ENCODE data around the gene CDC42EP5.

CDC42EP5 gene

DNA sequence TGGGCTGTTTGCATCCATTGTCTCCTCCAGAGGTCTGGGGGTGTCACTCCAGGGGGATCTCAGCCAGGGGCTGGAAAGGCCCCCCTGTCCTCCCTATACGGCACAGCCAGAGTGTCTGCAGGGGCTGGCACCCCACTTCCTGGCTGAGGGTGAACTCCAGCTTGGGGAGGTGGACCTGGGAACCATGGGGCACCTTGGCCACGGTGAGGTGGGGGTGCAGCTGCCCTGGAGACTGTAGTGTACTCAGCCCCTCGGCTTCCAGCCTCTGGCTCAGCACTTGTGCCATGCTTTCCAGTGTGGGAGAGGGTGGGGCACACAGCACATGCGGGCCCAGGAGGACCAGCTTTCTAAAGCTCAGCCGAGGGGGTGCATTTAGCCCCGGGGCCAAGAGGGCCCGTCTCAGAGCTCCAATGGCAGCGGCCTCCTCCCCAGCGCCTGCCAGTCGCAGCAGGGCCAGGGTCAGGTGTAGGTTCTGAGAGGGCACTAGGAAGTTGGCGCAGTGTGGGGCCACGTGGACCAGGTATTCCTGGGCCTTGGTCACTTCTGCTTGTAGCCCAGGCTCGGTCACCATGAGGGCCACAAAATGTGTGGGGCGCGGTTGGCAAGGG, 10.9 kb downstream of the CDC42EP5 start:
- no peak for DNase-seq (ENCODE audit: low read depth)

GRCh38 chr19:54461613-54462012, 11.5 kb downstream of the CDC42EP5 start:
- DNase-seq (ENCODE audit: low read depth), result no peak

- DNase-seq (ENCODE audit: low read depth), result no peak
Observed at GRCh38 chr19:54461210-54461609, 11.9 kb downstream of the CDC42EP5 start.

DNA sequence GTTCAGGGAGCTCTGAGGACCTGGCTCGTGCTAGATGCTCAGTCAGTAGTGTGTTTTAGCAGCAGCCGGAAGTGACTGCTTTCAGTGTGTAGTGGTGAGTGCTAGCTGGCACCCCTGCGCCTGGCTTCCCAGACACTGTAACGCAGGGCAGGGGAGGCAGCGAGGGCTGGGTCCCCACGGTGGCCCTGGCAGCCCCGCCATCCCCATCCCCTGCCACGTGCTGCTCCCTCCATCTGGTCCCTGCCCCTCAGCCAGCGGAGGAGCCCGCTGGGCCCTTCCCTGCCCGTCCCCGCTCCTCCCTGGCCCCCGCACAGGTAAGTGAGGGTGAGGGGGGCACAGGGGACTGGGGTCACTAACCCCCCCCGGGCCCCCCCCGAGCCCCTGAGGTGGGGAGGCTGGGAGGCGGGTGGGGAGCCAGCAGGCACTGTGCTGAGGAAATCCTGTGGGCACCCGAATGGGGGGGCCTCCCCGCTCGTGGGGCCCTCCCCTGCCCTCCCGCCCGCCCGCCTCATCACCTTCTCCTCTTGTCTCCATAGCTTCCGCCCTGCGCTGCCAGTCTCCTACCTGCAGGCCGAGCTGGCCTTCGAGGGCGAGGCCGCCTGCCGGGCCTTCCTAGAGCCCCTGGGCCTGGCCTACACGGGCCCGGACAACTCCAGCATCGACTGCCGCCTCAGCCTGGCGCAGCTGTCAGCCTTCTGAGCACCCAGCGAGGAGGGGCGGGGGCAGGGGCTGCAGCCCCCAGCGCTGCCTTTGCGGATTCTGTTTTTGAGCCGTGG, 12.7 kb downstream of the CDC42EP5 start:
- DNase-seq (ENCODE audit: low read depth), result no peak

- DNase-seq (ENCODE audit: low read depth), result no peak
Observed at GRCh38 chr19:54459282-54460229, 13.5 kb downstream of the CDC42EP5 start.

GRCh38 chr19:54458648-54459281, 14.3 kb downstream of the CDC42EP5 start:
- DNase-seq (ENCODE audit: low read depth), result no peak

GRCh38 chr19:54457773-54458647, 15.1 kb downstream of the CDC42EP5 start:
- DNase-seq (ENCODE audit: low read depth), result no peak

GRCh38 chr19:54456423-54457373, 16.4 kb downstream of the CDC42EP5 start:
- no peak for DNase-seq (ENCODE audit: low read depth)

DNA sequence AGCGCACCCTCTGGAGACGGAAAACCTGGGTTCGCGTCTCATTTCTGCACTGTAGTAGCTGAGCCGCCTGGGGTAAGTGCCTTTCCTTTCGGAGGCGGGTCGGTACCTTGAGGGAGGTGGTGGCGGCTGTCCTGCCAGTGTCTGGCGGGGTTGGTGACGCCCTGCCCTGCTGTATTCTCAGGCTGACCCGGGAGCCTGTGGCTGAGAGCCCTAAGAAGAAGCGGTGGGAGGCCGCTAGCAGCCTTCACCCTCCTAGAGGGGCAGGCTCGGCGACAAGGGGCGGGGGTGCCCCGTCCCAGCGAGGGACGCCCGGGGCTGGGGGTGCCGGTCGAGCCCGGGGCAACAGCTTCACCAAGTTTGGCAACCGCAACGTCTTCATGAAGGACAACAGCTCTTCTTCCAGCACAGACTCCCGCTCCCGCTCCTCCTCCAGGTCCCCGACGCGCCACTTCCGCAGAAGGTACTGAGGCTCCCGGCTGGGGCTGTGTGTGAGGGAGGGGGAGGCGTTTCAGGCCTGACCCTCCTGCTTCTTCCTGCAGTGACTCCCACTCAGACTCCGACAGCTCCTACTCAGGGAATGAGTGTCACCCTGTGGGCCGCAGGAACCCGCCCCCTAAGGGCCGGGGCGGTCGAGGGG, 17.2 kb downstream of the CDC42EP5 start:
- DNase-seq (ENCODE audit: low read depth), result no peak

DNA sequence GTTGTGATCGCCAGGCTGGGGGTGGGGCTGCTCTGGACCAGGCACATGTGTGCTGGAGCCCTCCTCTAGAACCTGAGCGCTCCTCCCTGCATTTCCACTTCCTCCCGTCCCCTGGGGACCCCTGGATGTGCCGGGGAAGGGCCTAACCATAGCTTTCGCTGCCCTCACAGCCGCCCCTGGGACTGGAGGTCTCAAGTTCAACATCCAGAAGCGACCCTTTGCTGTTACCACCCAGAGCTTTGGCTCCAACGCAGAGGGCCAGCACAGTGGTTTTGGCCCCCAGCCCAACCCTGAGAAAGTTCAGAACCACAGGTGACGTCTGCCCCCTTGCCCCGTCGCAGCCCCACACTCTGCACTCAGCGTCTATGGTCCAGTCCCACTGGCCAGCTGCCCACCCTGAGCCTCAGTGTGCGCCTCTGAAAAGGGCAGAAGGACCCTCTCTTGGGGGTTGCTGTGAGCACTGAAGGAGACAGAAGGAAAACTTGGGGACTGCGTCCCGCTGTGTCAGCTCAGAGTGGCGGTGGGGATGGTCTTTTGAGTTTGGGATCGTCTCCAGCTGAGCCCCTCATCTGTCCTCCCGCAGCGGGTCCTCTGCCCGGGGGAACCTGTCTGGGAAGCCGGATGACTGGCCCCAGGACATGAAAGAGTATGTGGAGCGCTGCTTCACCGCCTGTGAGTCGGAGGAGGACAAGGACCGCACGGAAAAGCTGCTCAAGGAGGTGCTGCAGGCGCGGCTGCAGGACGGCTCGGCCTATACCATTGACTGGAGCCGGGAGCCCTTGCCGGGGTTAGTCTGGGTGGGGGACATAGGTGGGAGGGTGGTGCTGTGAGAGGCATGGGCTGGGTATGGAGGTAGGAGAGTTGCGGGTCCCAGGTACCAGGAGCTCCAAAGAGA, 18.1 kb downstream of the CDC42EP5 start:
- DNase-seq (ENCODE audit: low read depth), result no peak

GRCh38 chr19:54453921-54454780, 18.9 kb downstream of the CDC42EP5 start:
- no peak for DNase-seq (ENCODE audit: low read depth)

DNA sequence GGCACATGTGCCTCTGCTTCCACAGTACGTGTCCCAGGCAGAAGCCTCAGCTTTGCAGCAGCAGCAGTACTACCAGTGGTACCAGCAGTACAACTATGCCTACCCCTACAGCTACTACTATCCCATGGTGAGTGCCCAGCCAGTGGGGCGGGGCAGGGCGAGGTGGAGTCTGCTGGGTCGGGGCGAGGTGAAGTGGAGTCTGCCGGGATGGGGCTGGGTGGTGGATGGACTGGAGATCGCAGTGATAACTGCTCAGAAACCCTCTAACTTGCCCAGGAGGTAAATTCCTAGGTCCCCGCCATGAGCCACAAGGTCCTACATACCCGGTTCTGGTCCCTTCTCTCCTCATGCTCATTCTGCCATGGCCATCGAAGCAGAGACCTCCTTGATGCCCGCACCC, 20.5 kb downstream of the CDC42EP5 start:
- DNase-seq (ENCODE audit: low read depth), result no peak

- DNase-seq (ENCODE audit: low read depth), result no peak
Observed at GRCh38 chr19:54451997-54452396, 21.1 kb downstream of the CDC42EP5 start.

- DNase-seq (ENCODE audit: low read depth), result no peak
Observed at GRCh38 chr19:54451331-54451871, 21.7 kb downstream of the CDC42EP5 start.

- DNase-seq (ENCODE audit: low read depth), result no peak
Observed at GRCh38 chr19:54449701-54450069, 23.4 kb downstream of the CDC42EP5 start.

DNA sequence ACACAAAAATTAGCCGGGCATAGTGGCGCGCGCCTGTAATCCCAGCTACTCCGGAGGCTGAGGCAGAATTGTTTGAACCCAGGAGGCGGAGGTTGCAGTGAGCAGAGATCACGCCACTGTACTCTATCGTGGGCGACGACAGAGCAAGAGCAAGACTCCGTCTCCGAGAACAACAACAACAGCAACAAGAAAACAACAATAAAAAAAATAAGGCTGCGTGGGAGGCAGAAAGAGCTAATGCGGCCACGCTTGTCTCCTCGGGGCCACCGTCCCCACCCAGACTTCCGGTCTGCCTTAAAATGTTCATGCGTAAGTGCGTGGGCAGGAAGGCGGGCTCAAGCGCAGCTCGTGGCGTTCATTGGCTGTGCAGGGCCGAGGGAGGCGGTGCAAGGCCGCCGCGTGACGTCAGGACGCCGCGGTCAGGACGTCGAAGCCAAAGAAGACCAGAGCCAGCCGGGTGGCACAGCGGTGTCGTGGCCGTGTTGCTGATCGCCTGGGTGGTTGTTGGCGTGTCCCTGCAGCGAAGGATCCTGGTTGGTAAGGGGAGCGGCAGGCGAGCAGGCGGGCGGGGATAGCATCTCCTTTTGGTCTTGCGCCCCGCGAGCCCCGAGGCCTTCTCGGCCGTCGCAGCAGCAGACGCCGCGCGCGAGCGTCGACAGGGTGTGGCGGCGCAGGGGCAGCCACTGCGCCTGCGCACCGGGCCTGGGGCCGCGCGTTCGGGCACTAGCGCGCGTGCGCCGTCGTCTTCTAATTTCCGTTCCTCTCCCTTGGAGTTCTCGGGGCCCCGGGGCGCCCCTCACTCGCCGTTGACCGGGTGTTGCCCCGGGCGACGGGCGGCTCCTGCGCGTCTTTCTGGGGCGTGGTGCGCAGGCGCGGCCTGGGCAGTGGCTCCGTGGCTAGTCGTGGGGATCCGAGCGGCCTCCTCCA, 24.1 kb downstream of the CDC42EP5 start, which contains the start of gene LENG8:
Gene LENG8 (plus strand): TSS at position 426 of the 927 bp plus-strand sequence. CDS start 2,146 bp downstream, outside the sequence.
- DNase-seq (ENCODE audit: low read depth), result peak; percentile 96
